Progenitor cell of endocrine pancreas (in vitro differentiated cells): ENCODE data around the gene TSG101. TPM values are rescaled to one million over a fixed set of nuclear protein-coding genes. Genes with fewer than 3 reads are reported as not detected.

ENCODE experiments used
- DNase-seq: peaks from one replicate; pipeline ENCODE4 v3.0.0; 2021; ENCODE audit warnings: low spot score; ENCODE audit not compliant: unreplicated experiment
- H3K27ac Mint-ChIP-seq: 2 replicates; pipeline ENCODE4 v1.8.0; 2021; ENCODE audit warnings: mild to moderate bottlenecking, moderate library complexity, mixed read lengths
- H3K27me3 Mint-ChIP-seq: 2 replicates; pipeline ENCODE4 v1.8.0; 2021; ENCODE audit warnings: mixed read lengths
- H3K36me3 Mint-ChIP-seq: 2 replicates; pipeline ENCODE4 v1.8.0; 2022; ENCODE audit warnings: mixed read lengths; ENCODE audit not compliant: insufficient read depth
- H3K4me1 Mint-ChIP-seq: 2 replicates; pipeline ENCODE4 v1.8.0; 2021; ENCODE audit warnings: low read depth, mixed read lengths
- H3K4me3 Mint-ChIP-seq: 2 replicates; pipeline ENCODE4 v1.8.0; 2021; ENCODE audit warnings: low read depth, mild to moderate bottlenecking, moderate library complexity, mixed read lengths
- H3K9me3 Mint-ChIP-seq: 2 replicates; pipeline ENCODE4 v1.8.0; 2021; ENCODE audit warnings: low read depth, mixed read lengths
- CTCF ChIP-seq: fragments of 200-600 bp; sonication (generic); IDR thresholded peaks from one replicate; pipeline ENCODE4 v1.5.0; 2021; ENCODE audit warnings: antibody characterized with exemption, mild to moderate bottlenecking; ENCODE audit not compliant: unreplicated experiment
- total RNA-seq: library from RNA; stranded (reverse); gene quantifications from 2 replicates; pipeline ENCODE4 v1.2.1, GENCODE V29; 2021

Gene TSG101
- total RNA-seq, 1 donor from 2014 or later = 64.5 TPM

GRCh38 chr11:18459634-18460033 is 67.1 kb downstream of the TSG101 start:
- H3K4me1 Mint-ChIP-seq = peaks cover 6% of the 10 kb centered on the region
- TF ChIP-seq CTCF = no peak
- H3K9me3 Mint-ChIP-seq = no peaks in the 10 kb centered on the region
- no peak overlapping the region for H3K4me3 Mint-ChIP-seq
- no peak for DNase-seq
- no peaks in the 10 kb centered on the region for H3K36me3 Mint-ChIP-seq
- peaks cover 3% of the 10 kb centered on the region for H3K27me3 Mint-ChIP-seq
- H3K27ac Mint-ChIP-seq = no peak overlapping the region

GRCh38 chr11:18457450-18457849 is 69.3 kb downstream of the TSG101 start:
- no peak overlapping the region for H3K27ac Mint-ChIP-seq
- DNase-seq = no peak
- H3K4me1 Mint-ChIP-seq = peaks cover 6% of the 10 kb centered on the region
- H3K4me3 Mint-ChIP-seq = no peak overlapping the region
- H3K9me3 Mint-ChIP-seq = no peaks in the 10 kb centered on the region
- no peaks in the 10 kb centered on the region for H3K36me3 Mint-ChIP-seq
- TF ChIP-seq CTCF = no peak
- peaks cover 5% of the 10 kb centered on the region for H3K27me3 Mint-ChIP-seq

- Mint-ChIP-seq H3K36me3 (no peaks in the 10 kb centered on the region), H3K27me3 (peaks cover 6% of the 10 kb centered on the region), H3K27ac (no peak within 1 kb of the TSS), H3K9me3 (no peaks in the 10 kb centered on the region), H3K4me3 (no peak within 1 kb of the TSS), H3K4me1 (peaks cover 6% of the 10 kb centered on the region)
- DNase-seq = no peak
- no peak for TF ChIP-seq CTCF
Measured at GRCh38 chr11:18455686-18456372, 70.9 kb downstream of the TSG101 start, which contains the start of gene LDHAL6A. LDHAL6A (plus strand) TSS chr11:18455856; CDS start chr11:18456681, 825 bp downstream.

- no peak for DNase-seq
- Mint-ChIP-seq H3K4me1 (peaks cover 3% of the 10 kb centered on the region), H3K4me3 (no peak overlapping the region)
Measured at GRCh38 chr11:18452927-18453326, 73.8 kb downstream of the TSG101 start.

GRCh38 chr11:18449251-18449650 is 77.5 kb downstream of the TSG101 start:
- H3K36me3 Mint-ChIP-seq = no peaks in the 10 kb centered on the region
- H3K27me3 Mint-ChIP-seq = peaks cover 7% of the 10 kb centered on the region
- no peaks in the 10 kb centered on the region for H3K9me3 Mint-ChIP-seq
- no peak for TF ChIP-seq CTCF
- H3K4me1 Mint-ChIP-seq = no peaks in the 10 kb centered on the region
- H3K27ac Mint-ChIP-seq = no peak overlapping the region
- no peak for DNase-seq
- H3K4me3 Mint-ChIP-seq = no peak overlapping the region

More at GRCh38 chr11:18452927-18453326, 73.8 kb downstream of the TSG101 start:
- H3K9me3 Mint-ChIP-seq = no peaks in the 10 kb centered on the region
- H3K27me3 Mint-ChIP-seq = peaks cover 12% of the 10 kb centered on the region
- no peak overlapping the region for H3K27ac Mint-ChIP-seq
- H3K36me3 Mint-ChIP-seq = no peaks in the 10 kb centered on the region
- TF ChIP-seq CTCF = no peak
